GM12865 (cell line): ENCODE measurements around the gene FBXO40.
A peak's percentile ranks its signal among the peaks of the same experiment; 100 is the strongest.
"Not testable (repeated sequence)": the region's sequence is repeated elsewhere in the genome, so short reads cannot be mapped to it uniquely, and the experiment has no call there.

Source experiments
- DNase-seq: peaks from one replicate; pipeline ENCODE4 v3.0.0; 2010; ENCODE audit warnings: low read depth
- H3K4me3 ChIP-seq: 2 replicates; pipeline ENCODE4 v1.5.1; 2011; ENCODE audit warnings: mild to moderate bottlenecking, low read depth, low read length, control low read depth
- TF ChIP-seq, protein P1 (sequence below): IDR thresholded peaks from 2 replicates; pipeline ENCODE4 v1.5.1; 2011; ENCODE audit warnings: low read length, control low read depth, low read depth, inconsistent platforms; ENCODE audit not compliant: insufficient read depth; ENCODE audit errors: missing control alignments

The FBXO40 gene

DNA sequence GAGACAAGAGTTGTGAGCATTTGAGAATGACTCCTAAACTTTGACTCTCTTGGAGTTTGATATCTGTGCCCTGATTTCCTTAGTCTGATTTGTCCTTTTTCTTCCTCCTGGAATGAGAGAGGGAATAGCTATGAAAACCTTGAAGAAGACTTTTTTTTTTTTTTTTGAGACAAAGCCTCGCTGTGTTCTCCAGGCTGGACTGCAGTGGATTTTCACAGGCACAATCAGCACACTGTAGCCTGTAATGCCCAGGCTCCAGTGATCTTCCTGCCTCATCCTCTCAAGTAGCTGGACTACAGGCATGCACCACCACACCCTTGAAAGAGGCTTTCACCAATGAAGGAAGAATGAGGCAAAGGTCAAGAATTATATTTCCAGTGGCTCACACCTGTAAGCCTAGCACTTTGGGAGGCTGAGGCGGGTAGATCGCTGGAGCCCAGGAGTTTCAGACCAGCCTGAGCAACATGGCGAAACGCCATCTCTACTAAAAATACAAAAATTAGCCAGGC, 35.7 kb upstream of the FBXO40 start:
- H3K4me3 ChIP-seq = no peak overlapping the region
- TF ChIP-seq, protein P1, sequence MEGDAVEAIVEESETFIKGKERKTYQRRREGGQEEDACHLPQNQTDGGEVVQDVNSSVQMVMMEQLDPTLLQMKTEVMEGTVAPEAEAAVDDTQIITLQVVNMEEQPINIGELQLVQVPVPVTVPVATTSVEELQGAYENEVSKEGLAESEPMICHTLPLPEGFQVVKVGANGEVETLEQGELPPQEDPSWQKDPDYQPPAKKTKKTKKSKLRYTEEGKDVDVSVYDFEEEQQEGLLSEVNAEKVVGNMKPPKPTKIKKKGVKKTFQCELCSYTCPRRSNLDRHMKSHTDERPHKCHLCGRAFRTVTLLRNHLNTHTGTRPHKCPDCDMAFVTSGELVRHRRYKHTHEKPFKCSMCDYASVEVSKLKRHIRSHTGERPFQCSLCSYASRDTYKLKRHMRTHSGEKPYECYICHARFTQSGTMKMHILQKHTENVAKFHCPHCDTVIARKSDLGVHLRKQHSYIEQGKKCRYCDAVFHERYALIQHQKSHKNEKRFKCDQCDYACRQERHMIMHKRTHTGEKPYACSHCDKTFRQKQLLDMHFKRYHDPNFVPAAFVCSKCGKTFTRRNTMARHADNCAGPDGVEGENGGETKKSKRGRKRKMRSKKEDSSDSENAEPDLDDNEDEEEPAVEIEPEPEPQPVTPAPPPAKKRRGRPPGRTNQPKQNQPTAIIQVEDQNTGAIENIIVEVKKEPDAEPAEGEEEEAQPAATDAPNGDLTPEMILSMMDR = no peak
- DNase-seq = no peak

DNA sequence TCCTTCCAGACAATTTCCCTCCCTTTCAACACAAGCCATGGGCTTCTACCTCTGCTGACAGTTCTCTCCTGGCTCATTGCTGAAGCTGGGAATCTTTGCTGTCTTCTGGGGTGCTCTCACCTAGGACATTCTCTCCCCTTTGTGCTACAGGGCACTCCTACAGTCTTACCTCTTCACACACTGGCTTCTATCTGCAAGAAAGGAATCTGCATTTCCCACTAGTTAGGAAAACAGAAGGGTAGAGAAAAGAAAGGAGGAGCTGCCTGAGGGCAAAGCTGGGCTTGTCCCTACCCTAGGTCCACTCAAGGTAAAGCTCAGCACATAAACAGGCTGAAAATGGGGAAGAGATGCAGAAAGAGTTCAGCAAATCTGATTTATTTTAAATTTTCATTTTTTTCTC, 31.0 kb upstream of the FBXO40 start:
- TF ChIP-seq, protein P1 = no peak

DNA sequence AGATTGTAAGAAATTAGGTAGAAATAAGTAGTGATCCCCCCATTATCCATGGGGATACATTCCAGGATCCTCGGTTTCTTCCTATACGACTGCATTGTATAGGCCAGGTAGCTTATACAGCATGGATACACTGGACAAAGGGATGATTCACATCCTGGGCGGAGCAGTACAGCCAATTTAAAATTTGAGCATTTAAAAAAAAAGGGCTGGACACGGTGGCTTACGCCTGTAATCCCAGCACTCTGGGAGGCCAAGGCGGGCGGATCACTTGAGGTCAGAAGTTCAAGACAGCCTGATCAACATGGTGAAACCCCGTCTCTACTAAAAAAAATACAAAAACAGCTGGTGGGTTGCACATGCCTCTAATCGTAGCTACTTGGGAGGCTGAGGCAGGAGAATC, 26.4 kb upstream of the FBXO40 start:
- no peak for DNase-seq
- no peak overlapping the region for H3K4me3 ChIP-seq
- TF ChIP-seq, protein P1 = no peak

More for the DNA sequence above, 31.0 kb upstream of the FBXO40 start:
- no peak for DNase-seq
- H3K4me3 ChIP-seq = no peak overlapping the region

DNA sequence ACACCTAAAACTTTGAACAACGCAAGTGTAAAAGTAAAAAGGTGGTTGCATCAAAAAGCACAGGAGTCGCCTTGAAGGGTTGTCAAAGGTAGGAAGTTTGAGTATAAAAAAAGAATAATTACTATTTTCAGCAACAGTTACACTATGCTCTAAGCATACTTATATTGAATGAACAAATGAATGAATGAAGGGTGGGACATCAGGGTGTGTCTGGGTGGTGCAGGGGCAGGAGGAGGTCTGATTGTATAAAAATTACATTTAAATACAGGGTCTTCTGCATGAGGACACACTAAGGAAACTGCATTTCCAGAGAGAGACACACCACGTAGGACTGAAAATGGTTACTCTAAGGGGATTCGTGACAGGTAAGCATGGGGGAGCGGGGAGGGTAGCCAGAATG, 25.5 kb upstream of the FBXO40 start, which contains the start of gene ARGFX:
ARGFX (plus strand) TSS at position 301 of the 400 bp plus-strand sequence. CDS start 2,765 bp downstream, outside the sequence.
- H3K4me3 ChIP-seq = no peak within 1 kb of the TSS
- no peak for DNase-seq
- TF ChIP-seq, protein P1 = no peak

DNA sequence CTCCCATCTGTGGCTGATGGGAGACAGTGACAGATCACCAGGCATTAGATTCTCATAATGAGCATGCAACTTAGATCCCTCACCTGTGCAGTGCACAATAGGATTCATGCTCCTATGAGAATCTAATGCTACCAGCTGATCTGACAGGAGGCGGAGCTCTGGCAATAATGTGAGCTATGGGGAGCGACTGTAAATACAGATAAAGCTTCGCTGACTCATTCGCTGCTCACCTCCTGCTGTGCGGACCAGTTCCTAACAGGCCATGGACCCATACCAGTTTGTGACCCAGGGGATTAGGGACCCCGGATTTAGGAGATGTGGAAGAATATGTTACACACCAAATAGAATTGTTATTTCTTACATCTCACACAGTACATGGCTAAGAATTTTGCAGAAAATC, 18.7 kb upstream of the FBXO40 start:
- TF ChIP-seq, protein P1 = no peak
- H3K4me3 ChIP-seq = no peak overlapping the region
- no peak for DNase-seq

DNA sequence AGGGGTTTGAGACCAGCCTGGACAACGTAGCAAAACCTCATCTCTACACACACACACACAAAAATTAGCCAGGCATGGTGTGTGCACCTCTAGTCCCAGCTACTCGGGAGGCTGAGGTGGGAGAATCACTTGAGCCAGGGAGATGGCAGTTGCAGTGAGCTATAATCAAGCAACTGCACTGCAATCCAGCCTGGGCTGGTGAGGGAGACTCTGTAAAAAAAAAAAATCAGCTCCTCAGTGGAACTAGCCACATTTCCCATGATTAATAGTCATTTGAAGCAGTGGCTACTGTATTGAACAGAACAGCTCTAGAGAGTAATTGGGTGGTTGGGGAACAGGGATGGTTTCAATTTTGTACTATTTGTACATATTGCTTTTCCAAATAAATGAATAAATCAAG, 11.5 kb upstream of the FBXO40 start:
- H3K4me3 ChIP-seq = no peak overlapping the region
- no peak for DNase-seq
- TF ChIP-seq, protein P1 = no peak

- TF ChIP-seq, protein P1 = no peak
These were observed 8.8 kb upstream of the FBXO40 start for GRCh38 chr3:121584418-121584817.

GRCh38 chr3:121593806-121594205, 627 bp downstream of the FBXO40 start:
- not testable (repeated sequence) for DNase-seq, H3K4me3 ChIP-seq

More at GRCh38 chr3:121584418-121584817, 8.8 kb upstream of the FBXO40 start:
- peak; percentile 25 for DNase-seq
- H3K4me3 ChIP-seq = no peak overlapping the region
